ENCODE results near the gene SF3B3.
"Not testable (repeated sequence)": the region's sequence is repeated elsewhere in the genome, so short reads cannot be mapped to it uniquely, and the experiment has no call there.

Gene SF3B3

GRCh38 chr16:70569752-70570151, 46.1 kb downstream of the SF3B3 start:
- DNase-seq: no peak

GRCh38 chr16:70570967-70571570, 47.5 kb downstream of the SF3B3 start:
- no peak for DNase-seq

GRCh38 chr16:70571623-70572022, 48.0 kb downstream of the SF3B3 start:
- DNase-seq: no peak

- no peak for DNase-seq
Observed at GRCh38 chr16:70572050-70572925, 48.7 kb downstream of the SF3B3 start.

GRCh38 chr16:70572926-70573270, 49.3 kb downstream of the SF3B3 start:
- DNase-seq: no peak

- DNase-seq: no peak
Observed at GRCh38 chr16:70573451-70574121, 50.0 kb downstream of the SF3B3 start.

GRCh38 chr16:70574595-70575271, 51.1 kb downstream of the SF3B3 start:
- DNase-seq: no peak

GRCh38 chr16:70575376-70575775, 51.8 kb downstream of the SF3B3 start:
- no peak for DNase-seq

- DNase-seq: no peak
Observed at GRCh38 chr16:70576431-70577255, 53.0 kb downstream of the SF3B3 start.

GRCh38 chr16:70577256-70577698, 53.7 kb downstream of the SF3B3 start:
- DNase-seq: no peak

GRCh38 chr16:70578035-70578434, 54.4 kb downstream of the SF3B3 start:
- DNase-seq: no peak

GRCh38 chr16:70579248-70579647, 55.6 kb downstream of the SF3B3 start:
- no peak for DNase-seq

- no peak for DNase-seq
Observed at GRCh38 chr16:70579648-70580630, 56.3 kb downstream of the SF3B3 start.

- DNase-seq: no peak
Observed at GRCh38 chr16:70582280-70582978, 58.8 kb downstream of the SF3B3 start.

GRCh38 chr16:70586731-70587130, 63.1 kb downstream of the SF3B3 start:
- DNase-seq: no peak

- no peak for DNase-seq
Observed at GRCh38 chr16:70588565-70588964, 64.9 kb downstream of the SF3B3 start.

- DNase-seq: not testable (repeated sequence)
Observed at GRCh38 chr16:70589416-70589815, 65.8 kb downstream of the SF3B3 start.

- DNase-seq: no peak
Observed at GRCh38 chr16:70589998-70590471, 66.4 kb downstream of the SF3B3 start.

- no peak for DNase-seq
Observed at GRCh38 chr16:70590722-70591415, 67.3 kb downstream of the SF3B3 start.

GRCh38 chr16:70591615-70592014, 68.0 kb downstream of the SF3B3 start:
- DNase-seq: no peak
